K562 (cell line): ENCODE data around the gene CSRP2. TPM values are rescaled to one million over a fixed set of nuclear protein-coding genes. Genes with fewer than 3 reads are reported as not detected.

ENCODE experiments used
- ATAC-seq: fragments of 200-7000 bp; cut with Tn5 transposase; 3 replicates; pipeline ENCODE4 v1.9.1; 2020; ENCODE audit warnings: moderate library complexity
- BruUV-seq: library from RNA; stranded (reverse); fragments of 400-500 nt; replicated peaks from 2 replicates; lab custom pipeline; 2021; lab: Mats Ljungman, UMichigan
- CTCF ChIA-PET: fragments of 300-600 bp; formaldehyde crosslinking; extraction: SDS; loops from one replicate; lab custom pipeline; 2021; ENCODE audit warnings: low intra/inter-chr PET ratio; lab: Yijun Ruan, JAX
- POLR2A ChIA-PET: fragments of 300-600, 350-650 bp; sonication (Branson Sonifier 250); formaldehyde crosslinking; extraction: SDS; loops from one replicate; lab custom pipeline; 2021; ENCODE audit warnings: antibody characterized with exemption, inconsistent platforms; lab: Yijun Ruan, JAX
- DNase-seq, 4 experiments: peaks; one replicate each; pipeline versions ENCODE4 v3.0.0 to v3.0.0-alpha.2; 2011 to 2018; ENCODE audit warnings: low spot score in 3 of 4, mixed read lengths in 3 of 4; ENCODE audit errors: extremely low read depth in 1 of 4
- FAIRE-seq: peaks from 2 replicates; lab custom pipeline; 2011; peaks lifted over from hg19 to GRCh38; lab: Jason Lieb, UNC
- H2AFZ ChIP-seq: 2 replicates; pipeline ENCODE4 v1.6.0; 2011; ENCODE audit warnings: low read depth, low read length, control low read depth, inconsistent platforms
- H3K27ac ChIP-seq: fragments of 200-600 bp; 3 replicates; pipeline ENCODE4 v1.8.0; 2011; ENCODE audit warnings: low read depth, mild to moderate bottlenecking, control low read depth, inconsistent platforms, low read length, moderate library complexity, mixed read lengths; ENCODE audit errors: extremely low read depth
- H3K27me3 ChIP-seq, 2 experiments: fragments of 300-600 bp in 1 of 2; 2 replicates in 1 of 2; 3 replicates in 1 of 2; pipeline versions ENCODE4 v1.6.0 to v1.8.0; 2011; ENCODE audit warnings: inconsistent platforms in 2 of 2, low read length in 2 of 2, mild to moderate bottlenecking in 1 of 2, mixed read lengths in 1 of 2, moderate library complexity in 1 of 2; ENCODE audit not compliant: control insufficient read depth in 2 of 2, insufficient read depth in 2 of 2
- H3K36me3 ChIP-seq: fragments of 300-600 bp; 3 replicates; pipeline ENCODE4 v1.8.0; 2011; ENCODE audit warnings: mild to moderate bottlenecking, low read length, inconsistent platforms; ENCODE audit not compliant: control insufficient read depth, insufficient read depth
- H3K4me1 ChIP-seq, 2 experiments: fragments of 200-600 bp in 1 of 2; replicated peaks in 1 of 2; 2 replicates in 1 of 2; 3 replicates in 1 of 2; pipeline versions ENCODE4 v1.5.1 to v1.8.0; 2011; ENCODE audit warnings: inconsistent platforms in 2 of 2, low read length in 2 of 2, mild to moderate bottlenecking in 1 of 2, mixed read lengths in 1 of 2, moderate library complexity in 1 of 2; ENCODE audit not compliant: control insufficient read depth in 2 of 2, insufficient read depth in 2 of 2
- H3K4me2 ChIP-seq: 2 replicates; pipeline ENCODE4 v1.6.1; 2011; ENCODE audit warnings: low read length, control low read depth, inconsistent platforms, mixed read lengths; ENCODE audit not compliant: insufficient read depth
- H3K4me3 ChIP-seq: fragments of 200-600 bp; sonication (generic), shearing (Covaris generic); 2 replicates; pipeline ENCODE4 v1.5.1; 2016; ENCODE audit warnings: control low read depth, inconsistent platforms
- H3K79me2 ChIP-seq: fragments of 200-600 bp; 3 replicates; pipeline ENCODE4 v1.8.0; 2011; ENCODE audit warnings: low read length, inconsistent platforms; ENCODE audit not compliant: control insufficient read depth, insufficient read depth
- H3K9ac ChIP-seq, 2 experiments: 2 replicates each; pipeline versions ENCODE4 v1.6.0 to v1.6.1; 2011; ENCODE audit warnings: low read depth in 2 of 2, low read length in 2 of 2, control low read depth in 1 of 2, inconsistent platforms in 1 of 2, mild to moderate bottlenecking in 1 of 2, mixed read lengths in 1 of 2; ENCODE audit not compliant: insufficient read depth in 1 of 2
- H3K9me1 ChIP-seq: one replicate; pipeline ENCODE4 v1.6.0; 2011; ENCODE audit warnings: inconsistent platforms, mild to moderate bottlenecking, low read length, moderate library complexity; ENCODE audit not compliant: control insufficient read depth, insufficient read depth
- H3K9me3 ChIP-seq: replicated peaks from 2 replicates; pipeline ENCODE4 v1.5.1; 2011; ENCODE audit warnings: low read depth, low read length, inconsistent platforms; ENCODE audit not compliant: control insufficient read depth, insufficient read depth
- H4K20me1 ChIP-seq: replicated peaks from 2 replicates; pipeline ENCODE4 v1.6.1; 2011; ENCODE audit warnings: low read length, inconsistent platforms, mixed read lengths; ENCODE audit not compliant: control insufficient read depth, insufficient read depth
- AFF1 ChIP-seq, 2 experiments: fragments of 450-650 bp; IDR thresholded peaks; 2 replicates each; pipeline ENCODE4 v1.6.1; 2018; ENCODE audit warnings: mild to moderate bottlenecking in 2 of 2, low read depth in 1 of 2; ENCODE audit not compliant: partially characterized antibody in 2 of 2
- FOXK1 ChIP-seq: sonication (generic); formaldehyde crosslinking; IDR thresholded peaks from 2 replicates; pipeline ENCODE4 v1.8.0; 2022; ENCODE audit warnings: missing genetic modification reagents, mild to moderate bottlenecking, borderline replicate concordance
- HCFC1 ChIP-seq: IDR thresholded peaks from 2 replicates; pipeline ENCODE4 v1.6.1; 2012; ENCODE audit warnings: low read depth, low read length, improper control_type of control experiment
- MEF2D ChIP-seq: conservative IDR thresholded peaks from 2 replicates; pipeline ENCODE4 v1.6.1; 2016; ENCODE audit warnings: low read depth, missing genetic modification characterization, missing compliant biosample characterization
- RCOR1 ChIP-seq, 2 experiments: IDR thresholded peaks; 2 replicates each; pipeline ENCODE4 v1.6.1; 2012; ENCODE audit warnings: low read depth in 2 of 2, low read length in 2 of 2, borderline replicate concordance in 1 of 2, improper control_type of control experiment in 1 of 2
- RERE ChIP-seq: sonication (generic); formaldehyde crosslinking; IDR thresholded peaks from 2 replicates; pipeline ENCODE4 v1.8.0; 2023; ENCODE audit warnings: missing genetic modification reagents, mild to moderate bottlenecking, borderline replicate concordance
- SP2 ChIP-seq: IDR thresholded peaks from 2 replicates; pipeline ENCODE4 v1.6.1; 2011; ENCODE audit warnings: mild to moderate bottlenecking, low read depth, low read length, moderate library complexity; ENCODE audit not compliant: poor library complexity, severe bottlenecking; ENCODE audit errors: extremely low read depth
- TCF3 ChIP-seq: sonication (generic); formaldehyde crosslinking; IDR thresholded peaks from 2 replicates; pipeline ENCODE4 v1.4.0; 2020; ENCODE audit warnings: mild to moderate bottlenecking, missing genetic modification reagents
- TGIF2 ChIP-seq: sonication (generic); formaldehyde crosslinking; IDR thresholded peaks from 2 replicates; pipeline ENCODE4 v1.8.1; 2022; ENCODE audit warnings: mild to moderate bottlenecking, missing genetic modification reagents, moderate library complexity
- ZKSCAN3 ChIP-seq: fragments of 250-450 bp; sonication (Bioruptor Pico); IDR thresholded peaks from 2 replicates; pipeline ENCODE4 v1.4.0; 2020
- ZNF324 ChIP-seq: fragments of 250-450 bp; sonication (Bioruptor Pico); IDR thresholded peaks from 2 replicates; pipeline ENCODE4 v1.4.0; 2020; ENCODE audit warnings: mild to moderate bottlenecking
- ZNF384 ChIP-seq: IDR thresholded peaks from 2 replicates; pipeline ENCODE4 v1.6.1; 2012; ENCODE audit warnings: low read depth, low read length, improper control_type of control experiment
- WGBS: fragments of 100-300 bp; shearing (Covaris generic); methylation state at CpG from one replicate; pipeline ENCODE4 v1.1.6; 2016; ENCODE audit warnings: low coverage, mixed read lengths; ENCODE audit not compliant: insufficient coverage; ENCODE audit errors: missing lambda C conversion rate; 5-methylcytosine and 5-hydroxymethylcytosine counted together
- in situ Hi-C: fragments of 300-500 bp; cut with MboI; formaldehyde crosslinking; loops from 4 replicates; pipeline ENCODE4 v1.15.0; 2018; ENCODE audit warnings: inconsistent platforms, mixed read lengths
- intact Hi-C: fragments of 100-400 bp; cut with micrococcal nuclease; formaldehyde crosslinking; loops from 2 replicates; pipeline ENCODE4 v1.14.2; 2022
- polyA plus RNA-seq, 8 experiments: library from polyadenylated mRNA; depleted of rRNA in 4 of 8; stranded (reverse) in 5 of 8; unstranded in 3 of 8; fragments of >200 nt; fragmentation: Nextera tagmentation in 2 of 8; fragmentation: Illumina TruSeq in 1 of 8; extraction: Ambion mirVana in 2 of 8; extraction: Trizol in 1 of 8; gene quantifications; 2 replicates each; pipeline versions ENCODE4 v1.2.1 to v1.2.3, GENCODE V29; 2011 to 2014; ENCODE audit warnings: inconsistent platforms in 1 of 8, missing spikeins in 1 of 8
- total RNA-seq, 7 experiments: library from RNA; depleted of rRNA in 6 of 7; stranded (reverse); fragments of >200 nt in 6 of 7; fragmentation: Illumina TruSeq in 2 of 7; extraction: Trizol in 2 of 7; gene quantifications; 2 replicates each; pipeline versions ENCODE4 v1.2.1 to v1.2.3, GENCODE V29; 2011 to 2021; ENCODE audit warnings: low replicate concordance in 1 of 7
- TF ChIP-seq, protein P1 (sequence below): fragments of 450-650 bp; IDR thresholded peaks from 2 replicates; pipeline ENCODE4 v1.6.1; 2016

The CSRP2 gene
- total and polyA plus RNA-seq, 9 of the 15 experiments (the other 6 are each of a cell fraction or from before 2014, with no cell fraction given), result 0.32 to 6.2 (median 2.3) TPM

- Histone ChIP-seq H3K4me3 (no peak overlapping the region), H4K20me1 (no peaks in the 10 kb centered on the region), H2AFZ (no peak overlapping the region), H3K27ac (no peak overlapping the region), H3K4me2 (no peak overlapping the region), H3K36me3 (0 out of 3 replicates have a peak, but pooled peaks cover 2% of the 10 kb centered on the region), H3K4me1 (no peaks in the 10 kb centered on the region), H3K9me3 (0 out of 2 replicates have a peak, but pooled peaks cover 1% of the 10 kb centered on the region), H3K79me2 (no peaks in the 10 kb centered on the region), H3K9ac (no peak overlapping the region), H3K9me1 (no peaks in the 10 kb centered on the region), H3K27me3 (no peaks in the 10 kb centered on the region)
- in situ Hi-C loops (no loop called here), intact Hi-C loops (no loop called here)
- WGBS, result 48% methylated on average over 3 of the region's 3 CpGs
- DNase-seq (no peak), ATAC-seq (no peak), FAIRE-seq (no peak)
- ChIA-PET POLR2A (no interaction called here), CTCF (no interaction called here)
- no TSS peak for BruUV-seq
- no peak for TF ChIP-seq FOXK1 (CRISPR knock-in tag)
- no peak for TF ChIP-seq HCFC1
- TF ChIP-seq ZNF384, result no peak
- TF ChIP-seq ZNF324 (CRISPR knock-in tag), result no peak
- no peak for TF ChIP-seq RCOR1 (IDR thresholded peaks at IDR 0.05; ENCODE audit: borderline replicate concordance in 1 of 2, low read depth in 2 of 2, low read length in 2 of 2)
- no peak for TF ChIP-seq RERE (CRISPR knock-in tag)
- no peak for TF ChIP-seq AFF1 (IDR thresholded peaks at IDR 0.05; ENCODE audit: low read depth in 1 of 2, partially characterized antibody in 2 of 2)
- TF ChIP-seq ZKSCAN3 (CRISPR knock-in tag), result no peak
- no peak for TF ChIP-seq SP2
- no peak for TF ChIP-seq TGIF2
- no peak for TF ChIP-seq MEF2D (tag)
- TF ChIP-seq, protein P1, sequence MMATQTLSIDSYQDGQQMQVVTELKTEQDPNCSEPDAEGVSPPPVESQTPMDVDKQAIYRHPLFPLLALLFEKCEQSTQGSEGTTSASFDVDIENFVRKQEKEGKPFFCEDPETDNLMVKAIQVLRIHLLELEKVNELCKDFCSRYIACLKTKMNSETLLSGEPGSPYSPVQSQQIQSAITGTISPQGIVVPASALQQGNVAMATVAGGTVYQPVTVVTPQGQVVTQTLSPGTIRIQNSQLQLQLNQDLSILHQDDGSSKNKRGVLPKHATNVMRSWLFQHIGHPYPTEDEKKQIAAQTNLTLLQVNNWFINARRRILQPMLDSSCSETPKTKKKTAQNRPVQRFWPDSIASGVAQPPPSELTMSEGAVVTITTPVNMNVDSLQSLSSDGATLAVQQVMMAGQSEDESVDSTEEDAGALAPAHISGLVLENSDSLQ, result no peak
- no peak for TF ChIP-seq TCF3 (CRISPR knock-in tag)
These were observed 42.2 kb downstream of the CSRP2 start for GRCh38 chr12:76836633-76837032.
